ENCODE measurements around the gene MCOLN3.

The MCOLN3 gene

DNA sequence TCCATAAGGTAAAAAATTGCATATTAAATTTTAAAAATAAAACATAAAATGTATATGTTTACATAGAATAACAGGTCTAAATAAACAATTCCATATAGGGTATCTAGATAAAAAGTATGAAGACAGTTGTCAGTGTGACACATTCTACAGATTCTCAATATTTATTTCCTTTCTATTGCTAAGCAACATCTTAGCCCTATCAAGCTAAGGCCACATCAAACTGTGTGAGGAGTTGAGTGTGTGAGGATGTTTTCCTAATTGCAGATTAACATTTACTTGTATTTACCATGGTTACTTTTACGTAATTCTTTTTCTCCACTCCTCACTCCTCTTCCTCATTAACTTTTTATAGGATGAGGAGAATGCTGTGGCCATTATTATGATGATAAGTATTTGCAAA lies 41.9 kb upstream of the MCOLN3 start:
- Histone ChIP-seq H3K27ac (ENCODE audit: low read depth, low read length, poor library complexity, severe bottlenecking) (no peak overlapping the region), H4K20me1 (ENCODE audit: insufficient read depth, low read length) (no peaks in the 10 kb centered on the region), H3K9me2 (ENCODE audit: low read depth, low read length) (no peaks in the 10 kb centered on the region)

DNA sequence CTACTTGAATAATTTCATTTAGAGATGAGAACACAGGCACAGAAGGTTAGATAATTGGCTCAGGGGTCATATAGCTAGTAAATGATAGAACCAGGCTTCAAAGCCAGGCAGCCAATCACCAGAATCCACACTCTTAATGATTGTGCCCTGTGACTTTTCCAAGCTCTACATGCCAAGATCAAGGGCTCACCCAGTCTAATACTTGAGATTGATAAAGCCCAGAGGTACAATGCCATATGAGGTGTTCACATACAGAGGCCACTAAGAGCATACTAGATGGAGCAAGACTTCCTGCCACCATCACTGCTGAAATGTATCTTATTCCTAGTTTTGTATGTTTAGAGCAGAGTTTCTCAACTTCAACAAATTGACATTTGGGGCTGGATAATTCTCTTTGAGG lies 40.9 kb upstream of the MCOLN3 start:
- Histone ChIP-seq H2AFZ (ENCODE audit: low read length) (no peak overlapping the region), H3K9ac (ENCODE audit: low read length) (no peak overlapping the region), H3K4me2 (ENCODE audit: low read length) (no peak overlapping the region), H3K9me3 (ENCODE audit: low read length) (no peaks in the 10 kb centered on the region), H3K4me1 (ENCODE audit: insufficient read depth, low read length, severe bottlenecking) (no peaks in the 10 kb centered on the region), H3F3A (ENCODE audit: insufficient read depth, low read length) (no peaks in the 10 kb centered on the region), H3K9me2 (ENCODE audit: low read depth, low read length) (no peaks in the 10 kb centered on the region), H3K27me3 (ENCODE audit: insufficient read depth, low read length) (no peaks in the 10 kb centered on the region), H3K27ac (ENCODE audit: low read depth, low read length, poor library complexity, severe bottlenecking) (no peak overlapping the region), H3K4me3 (ENCODE audit: low read depth, low read length, poor library complexity, severe bottlenecking) (no peak overlapping the region), H3K79me2 (ENCODE audit: insufficient read depth, low read length) (no peaks in the 10 kb centered on the region), H4K20me1 (ENCODE audit: insufficient read depth, low read length) (no peaks in the 10 kb centered on the region), H3K36me3 (ENCODE audit: insufficient read depth, low read length) (no peaks in the 10 kb centered on the region)
- TF ChIP-seq, protein P1, sequence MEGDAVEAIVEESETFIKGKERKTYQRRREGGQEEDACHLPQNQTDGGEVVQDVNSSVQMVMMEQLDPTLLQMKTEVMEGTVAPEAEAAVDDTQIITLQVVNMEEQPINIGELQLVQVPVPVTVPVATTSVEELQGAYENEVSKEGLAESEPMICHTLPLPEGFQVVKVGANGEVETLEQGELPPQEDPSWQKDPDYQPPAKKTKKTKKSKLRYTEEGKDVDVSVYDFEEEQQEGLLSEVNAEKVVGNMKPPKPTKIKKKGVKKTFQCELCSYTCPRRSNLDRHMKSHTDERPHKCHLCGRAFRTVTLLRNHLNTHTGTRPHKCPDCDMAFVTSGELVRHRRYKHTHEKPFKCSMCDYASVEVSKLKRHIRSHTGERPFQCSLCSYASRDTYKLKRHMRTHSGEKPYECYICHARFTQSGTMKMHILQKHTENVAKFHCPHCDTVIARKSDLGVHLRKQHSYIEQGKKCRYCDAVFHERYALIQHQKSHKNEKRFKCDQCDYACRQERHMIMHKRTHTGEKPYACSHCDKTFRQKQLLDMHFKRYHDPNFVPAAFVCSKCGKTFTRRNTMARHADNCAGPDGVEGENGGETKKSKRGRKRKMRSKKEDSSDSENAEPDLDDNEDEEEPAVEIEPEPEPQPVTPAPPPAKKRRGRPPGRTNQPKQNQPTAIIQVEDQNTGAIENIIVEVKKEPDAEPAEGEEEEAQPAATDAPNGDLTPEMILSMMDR (IDR thresholded peaks at IDR 0.05; ENCODE audit: low read length) = no peak
- TF ChIP-seq EZH2 (IDR thresholded peaks at IDR 0.05; ENCODE audit: borderline replicate concordance, low read length) = no peak

More for the DNA sequence above, 41.9 kb upstream of the MCOLN3 start:
- Histone ChIP-seq H3K9me3 (ENCODE audit: low read length) (no peaks in the 10 kb centered on the region), H3K27me3 (ENCODE audit: insufficient read depth, low read length) (no peaks in the 10 kb centered on the region), H3K36me3 (ENCODE audit: insufficient read depth, low read length) (no peaks in the 10 kb centered on the region), H2AFZ (ENCODE audit: low read length) (no peak overlapping the region), H3K79me2 (ENCODE audit: insufficient read depth, low read length) (no peaks in the 10 kb centered on the region), H3K4me3 (ENCODE audit: low read depth, low read length, poor library complexity, severe bottlenecking) (no peak overlapping the region), H3K9ac (ENCODE audit: low read length) (no peak overlapping the region), H3K4me1 (ENCODE audit: insufficient read depth, low read length, severe bottlenecking) (no peaks in the 10 kb centered on the region), H3K4me2 (ENCODE audit: low read length) (no peak overlapping the region), H3F3A (ENCODE audit: insufficient read depth, low read length) (no peaks in the 10 kb centered on the region)
- no peak for TF ChIP-seq EZH2 (IDR thresholded peaks at IDR 0.05; ENCODE audit: borderline replicate concordance, low read length)
- TF ChIP-seq, protein P1 (IDR thresholded peaks at IDR 0.05; ENCODE audit: low read length) = no peak

DNA sequence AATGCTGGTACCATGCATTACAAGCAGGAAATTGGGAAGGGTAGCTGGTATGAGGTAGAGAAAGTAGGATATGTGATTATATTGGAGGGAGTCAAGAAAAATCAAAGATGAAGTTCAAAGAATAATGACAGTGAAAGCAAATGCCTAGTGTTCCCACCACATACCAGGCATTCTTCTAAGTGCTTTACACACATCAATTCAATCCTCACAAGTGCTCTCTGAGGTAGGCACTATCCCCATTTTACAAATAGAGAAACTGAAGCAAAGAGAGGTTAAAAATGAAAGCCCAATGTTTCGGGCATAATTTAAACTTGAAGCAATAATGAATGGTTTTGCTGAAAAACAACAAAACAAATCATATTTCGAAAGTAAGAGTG lies 40.1 kb upstream of the MCOLN3 start:
- no peaks in the 10 kb centered on the region for H3K36me3 ChIP-seq (ENCODE audit: insufficient read depth, low read length)
- no peak overlapping the region for H3K9ac ChIP-seq (ENCODE audit: low read length)
- no peaks in the 10 kb centered on the region for H3F3A ChIP-seq (ENCODE audit: insufficient read depth, low read length)
- H3K4me2 ChIP-seq (ENCODE audit: low read length) = no peak overlapping the region
- no peak for TF ChIP-seq EZH2 (IDR thresholded peaks at IDR 0.05; ENCODE audit: borderline replicate concordance, low read length)
- TF ChIP-seq, protein P1 (IDR thresholded peaks at IDR 0.05; ENCODE audit: low read length) = no peak
- H3K79me2 ChIP-seq (ENCODE audit: insufficient read depth, low read length) = no peaks in the 10 kb centered on the region
- H3K4me1 ChIP-seq (ENCODE audit: insufficient read depth, low read length, severe bottlenecking) = no peaks in the 10 kb centered on the region
- no peak overlapping the region for H3K27ac ChIP-seq (ENCODE audit: low read depth, low read length, poor library complexity, severe bottlenecking)
- no peak overlapping the region for H2AFZ ChIP-seq (ENCODE audit: low read length)
- no peaks in the 10 kb centered on the region for H3K9me3 ChIP-seq (ENCODE audit: low read length)
- H3K4me3 ChIP-seq (ENCODE audit: low read depth, low read length, poor library complexity, severe bottlenecking) = no peak overlapping the region
- H3K27me3 ChIP-seq (ENCODE audit: insufficient read depth, low read length) = no peaks in the 10 kb centered on the region
- no peaks in the 10 kb centered on the region for H4K20me1 ChIP-seq (ENCODE audit: insufficient read depth, low read length)
- no peaks in the 10 kb centered on the region for H3K9me2 ChIP-seq (ENCODE audit: low read depth, low read length)

Data from OCI-LY1 (cell line).